ENCODE measurements around the gene WDR74. TPM values are rescaled to one million over a fixed set of nuclear protein-coding genes. Genes with fewer than 3 reads are reported as not detected.
A peak's percentile ranks its signal among the peaks of the same experiment; 100 is the strongest.

Gene WDR74
- total and polyA plus RNA-seq, 2 of the 13 experiments (the other 11 are each of a cell fraction or from before 2014, with no cell fraction given) = 77.0 to 83.3 TPM

- peak; percentile 79; the same call in 1 of the 2 replicates for TF ChIP-seq ZNF670 (CRISPR knock-in tag; IDR thresholded peaks at IDR 0.05; ENCODE audit: borderline replicate concordance)
- TF ChIP-seq TCF12 (IDR thresholded peaks at IDR 0.05) = no peak
- no peak for TF ChIP-seq TCF12 (CRISPR knock-in tag; IDR thresholded peaks at IDR 0.05)
- TF ChIP-seq, protein P1, sequence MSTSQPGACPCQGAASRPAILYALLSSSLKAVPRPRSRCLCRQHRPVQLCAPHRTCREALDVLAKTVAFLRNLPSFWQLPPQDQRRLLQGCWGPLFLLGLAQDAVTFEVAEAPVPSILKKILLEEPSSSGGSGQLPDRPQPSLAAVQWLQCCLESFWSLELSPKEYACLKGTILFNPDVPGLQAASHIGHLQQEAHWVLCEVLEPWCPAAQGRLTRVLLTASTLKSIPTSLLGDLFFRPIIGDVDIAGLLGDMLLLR (CRISPR knock-in tag; IDR thresholded peaks at IDR 0.05) = no peak
- TF ChIP-seq ZNF501 (CRISPR knock-in tag; IDR thresholded peaks at IDR 0.05) = peak; percentile 84
- TF ChIP-seq HMGXB3 (CRISPR knock-in tag; IDR thresholded peaks at IDR 0.05; ENCODE audit: borderline replicate concordance) = peak; percentile 62; the same call in 1 of the 2 replicates
- TF ChIP-seq KLF15 (CRISPR knock-in tag; IDR thresholded peaks at IDR 0.05; ENCODE audit: borderline replicate concordance) = no peak; the same call in 1 of the 2 replicates
- TF ChIP-seq TBP (CRISPR knock-in tag; IDR thresholded peaks at IDR 0.05) = 0 out of 2 replicates have a peak, but pooled peaks have one; percentile 74
- TF ChIP-seq MAFG (CRISPR knock-in tag; IDR thresholded peaks at IDR 0.05) = no peak
- 0 out of 2 replicates have a peak, but pooled peaks have one; percentile 67 for TF ChIP-seq U2AF2 (IDR thresholded peaks at IDR 0.05; ENCODE audit: low read depth, low read length)
- peak; percentile 44 for TF ChIP-seq ATF7 (IDR thresholded peaks at IDR 0.05)
- no peak for TF ChIP-seq ATF7 (CRISPR knock-in tag; IDR thresholded peaks at IDR 0.05)
- peak; percentile 73; the same call in 1 of the 2 replicates for TF ChIP-seq CREM (IDR thresholded peaks at IDR 0.05)
- 0 out of 2 replicates have a peak, but pooled peaks have one; percentile 10 for TF ChIP-seq CREM (CRISPR knock-in tag; IDR thresholded peaks at IDR 0.05)
- TF ChIP-seq ZNF543 (CRISPR knock-in tag; IDR thresholded peaks at IDR 0.05) = peak; percentile 28; the same call in 1 of the 2 replicates
- peak; percentile 85; the same call in 1 of the 2 replicates for TF ChIP-seq NFATC3 (CRISPR knock-in tag; IDR thresholded peaks at IDR 0.05)
- TF ChIP-seq ZNF563 (CRISPR knock-in tag; IDR thresholded peaks at IDR 0.05) = peak; percentile 94; the same call in 1 of the 2 replicates
- TF ChIP-seq, protein P2, sequence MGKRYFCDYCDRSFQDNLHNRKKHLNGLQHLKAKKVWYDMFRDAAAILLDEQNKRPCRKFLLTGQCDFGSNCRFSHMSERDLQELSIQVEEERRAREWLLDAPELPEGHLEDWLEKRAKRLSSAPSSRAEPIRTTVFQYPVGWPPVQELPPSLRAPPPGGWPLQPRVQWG (CRISPR knock-in tag; IDR thresholded peaks at IDR 0.05; ENCODE audit: borderline replicate concordance, low read depth) = no peak
- TF ChIP-seq ZNF740 (CRISPR knock-in tag; IDR thresholded peaks at IDR 0.05) = peak; percentile 79; the same call in 1 of the 2 replicates
- TF ChIP-seq, protein P3, sequence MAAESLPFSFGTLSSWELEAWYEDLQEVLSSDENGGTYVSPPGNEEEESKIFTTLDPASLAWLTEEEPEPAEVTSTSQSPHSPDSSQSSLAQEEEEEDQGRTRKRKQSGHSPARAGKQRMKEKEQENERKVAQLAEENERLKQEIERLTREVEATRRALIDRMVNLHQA (CRISPR knock-in tag; IDR thresholded peaks at IDR 0.05) = no peak
- TF ChIP-seq, protein P4, sequence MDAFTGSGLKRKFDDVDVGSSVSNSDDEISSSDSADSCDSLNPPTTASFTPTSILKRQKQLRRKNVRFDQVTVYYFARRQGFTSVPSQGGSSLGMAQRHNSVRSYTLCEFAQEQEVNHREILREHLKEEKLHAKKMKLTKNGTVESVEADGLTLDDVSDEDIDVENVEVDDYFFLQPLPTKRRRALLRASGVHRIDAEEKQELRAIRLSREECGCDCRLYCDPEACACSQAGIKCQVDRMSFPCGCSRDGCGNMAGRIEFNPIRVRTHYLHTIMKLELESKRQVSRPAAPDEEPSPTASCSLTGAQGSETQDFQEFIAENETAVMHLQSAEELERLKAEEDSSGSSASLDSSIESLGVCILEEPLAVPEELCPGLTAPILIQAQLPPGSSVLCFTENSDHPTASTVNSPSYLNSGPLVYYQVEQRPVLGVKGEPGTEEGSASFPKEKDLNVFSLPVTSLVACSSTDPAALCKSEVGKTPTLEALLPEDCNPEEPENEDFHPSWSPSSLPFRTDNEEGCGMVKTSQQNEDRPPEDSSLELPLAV (CRISPR knock-in tag; conservative IDR thresholded peaks at IDR 0.05; ENCODE audit: low read depth) = no peak
- TF ChIP-seq ZNF180 (CRISPR knock-in tag; IDR thresholded peaks at IDR 0.05; ENCODE audit: borderline replicate concordance, low read depth) = peak; percentile 92; the same call in 1 of the 2 replicates
Observed at GRCh38 chr11:62855571-62856332, 16.4 kb upstream of the WDR74 start (continued).

All from HepG2 (cell line).